WTC11 (cell line): ENCODE data around the gene MEGF6. TPM values are rescaled to one million over a fixed set of nuclear protein-coding genes. Genes with fewer than 3 reads are reported as not detected.

Source experiments
- ATAC-seq: fragments of 200-7000 bp; cut with Tn5 transposase; 2 replicates; pipeline ENCODE4 v1.10.0; 2021; ENCODE audit warnings: mild to moderate bottlenecking, moderate library complexity
- CTCF ChIA-PET: fragments of 300-600 bp; sonication (Branson Sonifier 250); formaldehyde crosslinking; loops from one replicate; lab custom pipeline; 2021; ENCODE audit warnings: antibody characterized with exemption; lab: Charles Lee
- POLR2A ChIA-PET: fragments of 350-600 bp; sonication (Branson Sonifier 250); formaldehyde crosslinking; loops from one replicate; lab custom pipeline; 2021; ENCODE audit warnings: antibody characterized with exemption; lab: Charles Lee
- DNase-seq: peaks from one replicate; pipeline ENCODE4 v3.0.0; 2021; ENCODE audit warnings: low spot score
- H3K27ac Mint-ChIP-seq: 2 replicates; pipeline ENCODE4 v1.8.0; 2021; ENCODE audit warnings: mixed read lengths
- H3K27me3 Mint-ChIP-seq: 2 replicates; pipeline ENCODE4 v1.8.0; 2021; ENCODE audit warnings: low read depth, mild to moderate bottlenecking, moderate library complexity, mixed read lengths
- H3K36me3 Mint-ChIP-seq: 2 replicates; pipeline ENCODE4 v1.8.0; 2021; ENCODE audit warnings: mixed read lengths
- H3K4me1 Mint-ChIP-seq: 2 replicates; pipeline ENCODE4 v1.8.0; 2022; ENCODE audit warnings: mixed read lengths
- H3K4me3 Mint-ChIP-seq: 2 replicates; pipeline ENCODE4 v1.8.0; 2021; ENCODE audit warnings: mild to moderate bottlenecking, moderate library complexity, mixed read lengths
- H3K9me3 Mint-ChIP-seq: 2 replicates; pipeline ENCODE4 v1.8.0; 2021; ENCODE audit warnings: mixed read lengths
- ETV6 ChIP-seq: sonication (generic); formaldehyde crosslinking; IDR thresholded peaks from 2 replicates; pipeline ENCODE4 v1.8.1; 2022; ENCODE audit warnings: mild to moderate bottlenecking, missing genetic modification reagents
- GRHL2 ChIP-seq: fragments of 250-450 bp; sonication (Bioruptor Pico); IDR thresholded peaks from 2 replicates; pipeline ENCODE4 v1.8.0; 2022; ENCODE audit warnings: mild to moderate bottlenecking, moderate library complexity; ENCODE audit not compliant: insufficient replicate concordance, severe bottlenecking
- KAT7 ChIP-seq: sonication (generic); formaldehyde crosslinking; IDR thresholded peaks from 2 replicates; pipeline ENCODE4 v1.8.1; 2023; ENCODE audit warnings: missing genetic modification reagents, mild to moderate bottlenecking, borderline replicate concordance
- MYBL2 ChIP-seq: sonication (generic); formaldehyde crosslinking; IDR thresholded peaks from 2 replicates; pipeline ENCODE4 v1.8.1; 2023; ENCODE audit warnings: mild to moderate bottlenecking, moderate library complexity, missing genetic modification reagents
- NFE2L1 ChIP-seq: sonication (generic); formaldehyde crosslinking; IDR thresholded peaks from 2 replicates; pipeline ENCODE4 v1.8.1; 2023; ENCODE audit warnings: missing genetic modification reagents
- NR2C2 ChIP-seq: sonication (generic); formaldehyde crosslinking; IDR thresholded peaks from 2 replicates; pipeline ENCODE4 v1.8.0; 2022; ENCODE audit warnings: mild to moderate bottlenecking, missing genetic modification reagents
- OVOL2 ChIP-seq: fragments of 250-450 bp; sonication (Bioruptor Pico); IDR thresholded peaks from 2 replicates; pipeline ENCODE4 v1.9.0; 2021; ENCODE audit warnings: mild to moderate bottlenecking, borderline replicate concordance
- PRRX2 ChIP-seq: fragments of 250-450 bp; sonication (Bioruptor Pico); IDR thresholded peaks from 2 replicates; pipeline ENCODE4 v1.8.0; 2021; ENCODE audit warnings: mild to moderate bottlenecking
- RELA ChIP-seq: sonication (generic); formaldehyde crosslinking; IDR thresholded peaks from 2 replicates; pipeline ENCODE4 v1.8.1; 2022; ENCODE audit warnings: missing genetic modification reagents, mild to moderate bottlenecking, borderline replicate concordance
- TEAD1 ChIP-seq: sonication (generic); formaldehyde crosslinking; IDR thresholded peaks from 2 replicates; pipeline ENCODE4 v1.8.0; 2022; ENCODE audit warnings: mild to moderate bottlenecking, missing genetic modification reagents
- ZNF219 ChIP-seq: sonication (generic); formaldehyde crosslinking; IDR thresholded peaks from 2 replicates; pipeline ENCODE4 v1.8.0; 2023; ENCODE audit warnings: missing genetic modification reagents, mild to moderate bottlenecking, borderline replicate concordance
- ZNF263 ChIP-seq: sonication (generic); formaldehyde crosslinking; IDR thresholded peaks from 2 replicates; pipeline ENCODE4 v1.8.1; 2022; ENCODE audit warnings: low read depth, mild to moderate bottlenecking, moderate library complexity, missing genetic modification reagents
- total RNA-seq: library from RNA; stranded (reverse); gene quantifications from 3 replicates; pipeline ENCODE4 v1.2.3, GENCODE V29; 2021
- TF ChIP-seq, protein P1 (sequence below): sonication (generic); formaldehyde crosslinking; IDR thresholded peaks from 2 replicates; pipeline ENCODE4 v1.8.0; 2023; ENCODE audit warnings: missing genetic modification reagents, mild to moderate bottlenecking, borderline replicate concordance
- TF ChIP-seq, protein P2 (sequence below): fragments of 250-450 bp; sonication (Bioruptor Pico); IDR thresholded peaks from 2 replicates; pipeline ENCODE4 v2.1.2; 2022; ENCODE audit warnings: mild to moderate bottlenecking, moderate library complexity
- TF ChIP-seq, protein P3 (sequence below): sonication (generic); formaldehyde crosslinking; IDR thresholded peaks from 2 replicates; pipeline ENCODE4 v1.8.0; 2022; ENCODE audit warnings: mild to moderate bottlenecking, missing genetic modification reagents
- TF ChIP-seq, protein P4 (sequence below): sonication (generic); formaldehyde crosslinking; IDR thresholded peaks from 2 replicates; pipeline ENCODE4 v1.8.1; 2023; ENCODE audit warnings: mild to moderate bottlenecking, missing genetic modification reagents
- TF ChIP-seq, protein P5 (sequence below): sonication (generic); formaldehyde crosslinking; IDR thresholded peaks from 2 replicates; pipeline ENCODE4 v1.8.1; 2023; ENCODE audit warnings: mild to moderate bottlenecking, moderate library complexity, missing genetic modification reagents
- TF ChIP-seq, protein P6 (sequence below): sonication (generic); formaldehyde crosslinking; IDR thresholded peaks from 2 replicates; pipeline ENCODE4 v1.8.0; 2022; ENCODE audit warnings: mild to moderate bottlenecking, missing genetic modification reagents

MEGF6 gene
- total RNA-seq, 1 experiment from 2014 or later = 24.9 TPM

DNA sequence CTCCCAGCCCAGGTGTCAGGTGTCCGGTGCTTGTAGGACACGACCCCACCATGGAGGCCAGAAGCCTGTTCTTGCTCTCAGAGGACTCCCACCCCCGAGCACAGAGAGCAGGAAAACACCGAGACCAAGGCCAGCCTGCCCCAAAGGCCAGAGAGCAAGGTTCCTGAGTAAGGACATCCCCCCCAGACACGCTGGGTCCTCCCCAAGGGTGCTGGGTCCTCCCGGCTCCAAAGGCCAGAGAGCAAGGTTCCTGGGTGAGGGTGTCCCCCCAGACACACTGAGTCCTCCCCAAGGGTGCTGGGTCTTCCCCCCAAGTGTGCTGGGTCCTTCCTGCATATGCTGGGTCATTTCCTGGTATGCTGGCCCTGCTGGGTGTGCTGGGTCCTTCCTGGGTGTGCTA lies 40.0 kb downstream of the MEGF6 start (continued):
- TF ChIP-seq, protein P1, sequence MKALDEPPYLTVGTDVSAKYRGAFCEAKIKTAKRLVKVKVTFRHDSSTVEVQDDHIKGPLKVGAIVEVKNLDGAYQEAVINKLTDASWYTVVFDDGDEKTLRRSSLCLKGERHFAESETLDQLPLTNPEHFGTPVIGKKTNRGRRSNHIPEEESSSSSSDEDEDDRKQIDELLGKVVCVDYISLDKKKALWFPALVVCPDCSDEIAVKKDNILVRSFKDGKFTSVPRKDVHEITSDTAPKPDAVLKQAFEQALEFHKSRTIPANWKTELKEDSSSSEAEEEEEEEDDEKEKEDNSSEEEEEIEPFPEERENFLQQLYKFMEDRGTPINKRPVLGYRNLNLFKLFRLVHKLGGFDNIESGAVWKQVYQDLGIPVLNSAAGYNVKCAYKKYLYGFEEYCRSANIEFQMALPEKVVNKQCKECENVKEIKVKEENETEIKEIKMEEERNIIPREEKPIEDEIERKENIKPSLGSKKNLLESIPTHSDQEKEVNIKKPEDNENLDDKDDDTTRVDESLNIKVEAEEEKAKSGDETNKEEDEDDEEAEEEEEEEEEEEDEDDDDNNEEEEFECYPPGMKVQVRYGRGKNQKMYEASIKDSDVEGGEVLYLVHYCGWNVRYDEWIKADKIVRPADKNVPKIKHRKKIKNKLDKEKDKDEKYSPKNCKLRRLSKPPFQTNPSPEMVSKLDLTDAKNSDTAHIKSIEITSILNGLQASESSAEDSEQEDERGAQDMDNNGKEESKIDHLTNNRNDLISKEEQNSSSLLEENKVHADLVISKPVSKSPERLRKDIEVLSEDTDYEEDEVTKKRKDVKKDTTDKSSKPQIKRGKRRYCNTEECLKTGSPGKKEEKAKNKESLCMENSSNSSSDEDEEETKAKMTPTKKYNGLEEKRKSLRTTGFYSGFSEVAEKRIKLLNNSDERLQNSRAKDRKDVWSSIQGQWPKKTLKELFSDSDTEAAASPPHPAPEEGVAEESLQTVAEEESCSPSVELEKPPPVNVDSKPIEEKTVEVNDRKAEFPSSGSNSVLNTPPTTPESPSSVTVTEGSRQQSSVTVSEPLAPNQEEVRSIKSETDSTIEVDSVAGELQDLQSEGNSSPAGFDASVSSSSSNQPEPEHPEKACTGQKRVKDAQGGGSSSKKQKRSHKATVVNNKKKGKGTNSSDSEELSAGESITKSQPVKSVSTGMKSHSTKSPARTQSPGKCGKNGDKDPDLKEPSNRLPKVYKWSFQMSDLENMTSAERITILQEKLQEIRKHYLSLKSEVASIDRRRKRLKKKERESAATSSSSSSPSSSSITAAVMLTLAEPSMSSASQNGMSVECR = no peak

DNA sequence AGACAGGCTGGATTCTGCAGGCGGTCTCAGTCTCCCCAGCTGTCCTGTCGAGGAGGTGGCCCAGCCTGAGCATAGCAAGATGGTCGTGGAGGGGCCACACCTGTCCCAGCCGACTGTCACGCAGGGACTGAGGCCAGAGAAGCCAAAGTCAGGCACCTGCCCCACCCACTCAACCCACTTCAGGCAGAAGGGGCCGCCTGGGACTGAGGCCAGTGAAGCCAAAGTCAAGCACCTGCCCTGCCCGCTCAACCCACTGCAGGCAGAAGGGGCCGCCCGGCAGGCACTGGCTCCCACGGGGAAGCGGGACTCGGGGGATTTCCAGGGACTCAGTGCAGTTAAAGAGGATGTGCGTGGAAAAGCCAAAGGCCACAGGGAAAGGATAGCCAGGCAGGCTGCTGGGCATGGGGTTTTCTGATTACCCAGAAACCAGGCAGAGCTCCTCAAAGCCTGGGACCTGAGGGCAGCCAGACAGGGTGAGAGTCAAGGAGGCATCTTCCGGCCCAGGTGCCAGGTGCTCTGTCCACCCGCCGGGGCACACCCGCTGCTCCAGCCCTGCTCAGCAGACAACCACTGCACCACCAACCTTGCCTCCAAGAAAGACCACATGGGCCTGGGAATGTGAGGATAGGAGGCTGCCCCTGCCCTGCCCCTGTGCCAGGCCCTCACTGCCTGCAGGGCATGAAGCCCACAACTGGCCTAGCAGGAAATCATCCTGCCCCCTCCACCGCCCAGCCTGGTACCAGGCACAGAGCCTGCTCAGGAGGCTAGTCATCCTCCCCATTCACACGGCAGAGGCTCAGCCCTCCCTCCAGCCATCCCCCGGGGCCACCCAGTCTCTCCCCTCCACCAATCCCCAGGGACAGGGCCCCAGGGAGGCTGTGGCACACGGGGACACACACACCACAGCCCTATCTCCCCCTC lies 41.0 kb downstream of the MEGF6 start:
- Mint-ChIP-seq H3K9me3 (no peaks in the 10 kb centered on the region), H3K4me3 (no peak overlapping the region), H3K4me1 (no peaks in the 10 kb centered on the region), H3K36me3 (peaks cover 1% of the 10 kb centered on the region; the same call in 1 of the 2 replicates), H3K27me3 (no peaks in the 10 kb centered on the region), H3K27ac (no peak overlapping the region)
- CTCF ChIA-PET = interaction anchor here (1.1 to 2.1 kb wide), 3 partner anchors 21 to 154 kb away, joined by 3 to 7 read pairs (median 4); no protein-coding TSS in a partner anchor
- no peak for ATAC-seq
- no peak for DNase-seq
- POLR2A ChIA-PET = no interaction called here
- no peak for TF ChIP-seq NFE2L1 (CRISPR knock-in tag)
- TF ChIP-seq KAT7 (CRISPR knock-in tag) = no peak
- TF ChIP-seq ZNF219 (CRISPR knock-in tag) = no peak
- TF ChIP-seq, protein P2, sequence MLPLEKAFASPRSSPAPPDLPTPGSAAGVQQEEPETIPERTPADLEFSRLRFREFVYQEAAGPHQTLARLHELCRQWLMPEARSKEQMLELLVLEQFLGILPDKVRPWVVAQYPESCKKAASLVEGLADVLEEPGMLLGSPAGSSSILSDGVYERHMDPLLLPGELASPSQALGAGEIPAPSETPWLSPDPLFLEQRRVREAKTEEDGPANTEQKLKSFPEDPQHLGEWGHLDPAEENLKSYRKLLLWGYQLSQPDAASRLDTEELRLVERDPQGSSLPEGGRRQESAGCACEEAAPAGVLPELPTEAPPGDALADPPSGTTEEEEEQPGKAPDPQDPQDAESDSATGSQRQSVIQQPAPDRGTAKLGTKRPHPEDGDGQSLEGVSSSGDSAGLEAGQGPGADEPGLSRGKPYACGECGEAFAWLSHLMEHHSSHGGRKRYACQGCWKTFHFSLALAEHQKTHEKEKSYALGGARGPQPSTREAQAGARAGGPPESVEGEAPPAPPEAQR (CRISPR knock-in tag) = no peak
- TF ChIP-seq OVOL2 (CRISPR knock-in tag) = no peak
- no peak for TF ChIP-seq PRRX2 (CRISPR knock-in tag)
- TF ChIP-seq ZNF263 = no peak
- TF ChIP-seq GRHL2 (CRISPR knock-in tag) = no peak
- TF ChIP-seq MYBL2 (CRISPR knock-in tag) = no peak
- TF ChIP-seq TEAD1 (CRISPR knock-in tag) = no peak
- no peak for TF ChIP-seq NR2C2
- TF ChIP-seq RELA (CRISPR knock-in tag) = no peak
- no peak for TF ChIP-seq ETV6
- TF ChIP-seq, protein P3, sequence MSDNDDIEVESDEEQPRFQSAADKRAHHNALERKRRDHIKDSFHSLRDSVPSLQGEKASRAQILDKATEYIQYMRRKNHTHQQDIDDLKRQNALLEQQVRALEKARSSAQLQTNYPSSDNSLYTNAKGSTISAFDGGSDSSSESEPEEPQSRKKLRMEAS (CRISPR knock-in tag) = no peak
- TF ChIP-seq, protein P4, sequence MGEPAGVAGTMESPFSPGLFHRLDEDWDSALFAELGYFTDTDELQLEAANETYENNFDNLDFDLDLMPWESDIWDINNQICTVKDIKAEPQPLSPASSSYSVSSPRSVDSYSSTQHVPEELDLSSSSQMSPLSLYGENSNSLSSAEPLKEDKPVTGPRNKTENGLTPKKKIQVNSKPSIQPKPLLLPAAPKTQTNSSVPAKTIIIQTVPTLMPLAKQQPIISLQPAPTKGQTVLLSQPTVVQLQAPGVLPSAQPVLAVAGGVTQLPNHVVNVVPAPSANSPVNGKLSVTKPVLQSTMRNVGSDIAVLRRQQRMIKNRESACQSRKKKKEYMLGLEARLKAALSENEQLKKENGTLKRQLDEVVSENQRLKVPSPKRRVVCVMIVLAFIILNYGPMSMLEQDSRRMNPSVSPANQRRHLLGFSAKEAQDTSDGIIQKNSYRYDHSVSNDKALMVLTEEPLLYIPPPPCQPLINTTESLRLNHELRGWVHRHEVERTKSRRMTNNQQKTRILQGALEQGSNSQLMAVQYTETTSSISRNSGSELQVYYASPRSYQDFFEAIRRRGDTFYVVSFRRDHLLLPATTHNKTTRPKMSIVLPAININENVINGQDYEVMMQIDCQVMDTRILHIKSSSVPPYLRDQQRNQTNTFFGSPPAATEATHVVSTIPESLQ (CRISPR knock-in tag) = no peak
- TF ChIP-seq, protein P5, sequence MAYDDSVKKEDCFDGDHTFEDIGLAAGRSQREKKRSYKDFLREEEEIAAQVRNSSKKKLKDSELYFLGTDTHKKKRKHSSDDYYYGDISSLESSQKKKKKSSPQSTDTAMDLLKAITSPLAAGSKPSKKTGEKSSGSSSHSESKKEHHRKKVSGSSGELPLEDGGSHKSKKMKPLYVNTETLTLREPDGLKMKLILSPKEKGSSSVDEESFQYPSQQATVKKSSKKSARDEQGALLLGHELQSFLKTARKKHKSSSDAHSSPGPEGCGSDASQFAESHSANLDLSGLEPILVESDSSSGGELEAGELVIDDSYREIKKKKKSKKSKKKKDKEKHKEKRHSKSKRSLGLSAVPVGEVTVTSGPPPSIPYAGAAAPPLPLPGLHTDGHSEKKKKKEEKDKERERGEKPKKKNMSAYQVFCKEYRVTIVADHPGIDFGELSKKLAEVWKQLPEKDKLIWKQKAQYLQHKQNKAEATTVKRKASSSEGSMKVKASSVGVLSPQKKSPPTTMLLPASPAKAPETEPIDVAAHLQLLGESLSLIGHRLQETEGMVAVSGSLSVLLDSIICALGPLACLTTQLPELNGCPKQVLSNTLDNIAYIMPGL = no peak
- TF ChIP-seq, protein P6, sequence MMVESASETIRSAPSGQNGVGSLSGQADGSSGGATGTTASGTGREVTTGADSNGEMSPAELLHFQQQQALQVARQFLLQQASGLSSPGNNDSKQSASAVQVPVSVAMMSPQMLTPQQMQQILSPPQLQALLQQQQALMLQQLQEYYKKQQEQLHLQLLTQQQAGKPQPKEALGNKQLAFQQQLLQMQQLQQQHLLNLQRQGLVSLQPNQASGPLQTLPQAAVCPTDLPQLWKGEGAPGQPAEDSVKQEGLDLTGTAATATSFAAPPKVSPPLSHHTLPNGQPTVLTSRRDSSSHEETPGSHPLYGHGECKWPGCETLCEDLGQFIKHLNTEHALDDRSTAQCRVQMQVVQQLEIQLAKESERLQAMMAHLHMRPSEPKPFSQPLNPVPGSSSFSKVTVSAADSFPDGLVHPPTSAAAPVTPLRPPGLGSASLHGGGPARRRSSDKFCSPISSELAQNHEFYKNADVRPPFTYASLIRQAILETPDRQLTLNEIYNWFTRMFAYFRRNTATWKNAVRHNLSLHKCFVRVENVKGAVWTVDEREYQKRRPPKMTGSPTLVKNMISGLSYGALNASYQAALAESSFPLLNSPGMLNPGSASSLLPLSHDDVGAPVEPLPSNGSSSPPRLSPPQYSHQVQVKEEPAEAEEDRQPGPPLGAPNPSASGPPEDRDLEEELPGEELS (CRISPR knock-in tag) = no peak
- TF ChIP-seq, all 79 proteins: peak for 0
